Body of pancreas (tissue), 4 donors: ENCODE results near the gene SLC1A2.

ENCODE experiments used
- POLR2A ChIP-seq, 3 donors: fragments of 450-650 bp; IDR thresholded peaks; one replicate each; pipeline ENCODE4 v1.6.1; 2016; ENCODE audit warnings: antibody characterized with exemption in 3 of 3, mild to moderate bottlenecking in 2 of 3
- TF ChIP-seq, protein P1 (sequence below), 7 experiments: fragments of 450-650 bp in 4 of 7; fragments of 200-600 bp in 3 of 7; sonication (generic) in 3 of 7; IDR thresholded peaks; one replicate each; pipeline ENCODE4 v1.5.1; 2016 to 2019; ENCODE audit warnings: antibody characterized with exemption in 7 of 7

- no peak for TF ChIP-seq POLR2A (IDR thresholded peaks at IDR 0.05)
- TF ChIP-seq, protein P1, sequence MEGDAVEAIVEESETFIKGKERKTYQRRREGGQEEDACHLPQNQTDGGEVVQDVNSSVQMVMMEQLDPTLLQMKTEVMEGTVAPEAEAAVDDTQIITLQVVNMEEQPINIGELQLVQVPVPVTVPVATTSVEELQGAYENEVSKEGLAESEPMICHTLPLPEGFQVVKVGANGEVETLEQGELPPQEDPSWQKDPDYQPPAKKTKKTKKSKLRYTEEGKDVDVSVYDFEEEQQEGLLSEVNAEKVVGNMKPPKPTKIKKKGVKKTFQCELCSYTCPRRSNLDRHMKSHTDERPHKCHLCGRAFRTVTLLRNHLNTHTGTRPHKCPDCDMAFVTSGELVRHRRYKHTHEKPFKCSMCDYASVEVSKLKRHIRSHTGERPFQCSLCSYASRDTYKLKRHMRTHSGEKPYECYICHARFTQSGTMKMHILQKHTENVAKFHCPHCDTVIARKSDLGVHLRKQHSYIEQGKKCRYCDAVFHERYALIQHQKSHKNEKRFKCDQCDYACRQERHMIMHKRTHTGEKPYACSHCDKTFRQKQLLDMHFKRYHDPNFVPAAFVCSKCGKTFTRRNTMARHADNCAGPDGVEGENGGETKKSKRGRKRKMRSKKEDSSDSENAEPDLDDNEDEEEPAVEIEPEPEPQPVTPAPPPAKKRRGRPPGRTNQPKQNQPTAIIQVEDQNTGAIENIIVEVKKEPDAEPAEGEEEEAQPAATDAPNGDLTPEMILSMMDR (IDR thresholded peaks at IDR 0.05) = no peak
Observed at GRCh38 chr11:35307221-35307621, 112.1 kb downstream of the SLC1A2 start.
